Endodermal cell (in vitro differentiated cells): ENCODE results near the gene SPEN. TPM values are rescaled to one million over a fixed set of nuclear protein-coding genes. Genes with fewer than 3 reads are reported as not detected.

Experiments
- DNase-seq: peaks from one replicate; pipeline ENCODE4 v3.0.0-alpha.2; 2017
- H3K27ac ChIP-seq: 2 replicates; pipeline ENCODE4 v1.5.1; 2013; ENCODE audit warnings: mild to moderate bottlenecking, low read depth, low read length, moderate library complexity
- H3K27me3 ChIP-seq: 2 replicates; pipeline ENCODE4 v1.6.1; 2013; ENCODE audit warnings: mild to moderate bottlenecking, low read length, moderate library complexity; ENCODE audit not compliant: insufficient read depth, control insufficient read depth, poor library complexity, severe bottlenecking
- H3K36me3 ChIP-seq: 2 replicates; pipeline ENCODE4 v1.7.0; 2013; ENCODE audit warnings: mild to moderate bottlenecking, low read length, moderate library complexity; ENCODE audit not compliant: control insufficient read depth, insufficient read depth
- H3K4me1 ChIP-seq: one replicate; pipeline ENCODE4 v1.7.0; 2013; ENCODE audit warnings: low read length; ENCODE audit not compliant: control insufficient read depth, insufficient read depth
- H3K4me3 ChIP-seq: 2 replicates; pipeline ENCODE4 v1.5.1; 2013; ENCODE audit warnings: mild to moderate bottlenecking, low read length, moderate library complexity
- H3K9ac ChIP-seq: 2 replicates; pipeline ENCODE4 v1.6.1; 2013; ENCODE audit warnings: mild to moderate bottlenecking, low read length, moderate library complexity; ENCODE audit not compliant: poor library complexity, severe bottlenecking; ENCODE audit errors: extremely low read depth
- H3K9me3 ChIP-seq: 2 replicates; pipeline ENCODE4 v1.6.1; 2013; ENCODE audit warnings: mild to moderate bottlenecking, low read length, moderate library complexity; ENCODE audit not compliant: control insufficient read depth
- H3K27ac Mint-ChIP-seq: 2 replicates; pipeline ENCODE4 v1.8.0; 2020; ENCODE audit warnings: mixed read lengths
- H3K27me3 Mint-ChIP-seq: 2 replicates; pipeline ENCODE4 v1.8.0; 2021; ENCODE audit warnings: mild to moderate bottlenecking, mixed read lengths; ENCODE audit not compliant: insufficient read depth
- H3K36me3 Mint-ChIP-seq: 2 replicates; pipeline ENCODE4 v1.8.0; 2020; ENCODE audit warnings: low read depth, mixed read lengths
- H3K4me1 Mint-ChIP-seq: 2 replicates; pipeline ENCODE4 v1.8.0; 2020; ENCODE audit warnings: mixed read lengths
- H3K4me3 Mint-ChIP-seq: 2 replicates; pipeline ENCODE4 v1.8.0; 2020; ENCODE audit warnings: mild to moderate bottlenecking, moderate library complexity, mixed read lengths
- H3K9me3 Mint-ChIP-seq: 2 replicates; pipeline ENCODE4 v1.8.0; 2020; ENCODE audit warnings: mild to moderate bottlenecking, mixed read lengths
- CTCF ChIP-seq: fragments of 200-600 bp; sonication (generic); conservative IDR thresholded peaks from 2 replicates; pipeline ENCODE4 v1.5.0; 2021; ENCODE audit warnings: antibody characterized with exemption, mild to moderate bottlenecking
- WGBS, 2 experiments: methylation state at CpG; one replicate each; pipeline versions ENCODE4 v1.1.5 to v1.1.7; 2013; ENCODE audit warnings: missing lambda C conversion rate in 2 of 2, mixed read lengths in 1 of 2; ENCODE audit not compliant: insufficient coverage in 1 of 2, insufficient read length in 1 of 2; 5-methylcytosine and 5-hydroxymethylcytosine counted together
- total RNA-seq, 2 donors: library from RNA; stranded (reverse); fragmentation: NEBNext Ultra II Directional in 1 of 2; extraction: Animal tissue kit (Norgen Biotek cat#: 25700) in 1 of 2; gene quantifications; 2 replicates in 1 of 2; 3 replicates in 1 of 2; pipeline ENCODE4 v1.2.1, GENCODE V29; 2021

The SPEN gene
- total RNA-seq, 2 donors from 2014 or later, result 61.5 to 71.9 TPM

GRCh38 chr1:15970911-15971310 is 123.4 kb downstream of the SPEN start:
- Histone ChIP-seq H3K9ac (no peak overlapping the region), H3K4me1 (no peaks in the 10 kb centered on the region), H3K27me3 (no peaks in the 10 kb centered on the region), H3K9me3 (peaks cover 17% of the 10 kb centered on the region), H3K27ac (no peak overlapping the region), H3K4me3 (no peak overlapping the region), H3K36me3 (peaks cover 53% of the 10 kb centered on the region)
- no peak for TF ChIP-seq CTCF
- Mint-ChIP-seq H3K4me3 (no peak overlapping the region), H3K4me1 (peaks cover 7% of the 10 kb centered on the region), H3K36me3 (peaks cover 63% of the 10 kb centered on the region), H3K27me3 (no peaks in the 10 kb centered on the region), H3K27ac (no peak overlapping the region), H3K9me3 (peaks cover 16% of the 10 kb centered on the region)
- no peak for DNase-seq

- TF ChIP-seq CTCF, result no peak
- Histone ChIP-seq H3K9ac (no peak overlapping the region), H3K36me3 (peaks cover 47% of the 10 kb centered on the region), H3K4me3 (no peak overlapping the region), H3K27me3 (no peaks in the 10 kb centered on the region), H3K4me1 (no peaks in the 10 kb centered on the region), H3K27ac (no peak overlapping the region), H3K9me3 (peaks cover 25% of the 10 kb centered on the region)
- Mint-ChIP-seq H3K36me3 (peaks cover 54% of the 10 kb centered on the region), H3K27me3 (no peaks in the 10 kb centered on the region), H3K4me3 (no peak overlapping the region), H3K4me1 (peaks cover 7% of the 10 kb centered on the region), H3K9me3 (peaks cover 25% of the 10 kb centered on the region), H3K27ac (no peak overlapping the region)
- DNase-seq, result no peak
- WGBS, 2 experiments, result 82 to 88% methylated on average over 1 of the region's 1 CpG
Observed at GRCh38 chr1:15972409-15972808, 124.9 kb downstream of the SPEN start.

GRCh38 chr1:15973772-15974171 is 126.3 kb downstream of the SPEN start:
- no peak overlapping the region for H3K27ac ChIP-seq
- no peak for DNase-seq
- WGBS, 2 experiments, result 83 to 92% methylated on average over 1 to 4 of the region's 4 CpGs
- no peak for TF ChIP-seq CTCF
- H3K36me3 ChIP-seq, result peaks cover 35% of the 10 kb centered on the region
- peaks cover 20% of the 10 kb centered on the region for H3K9me3 ChIP-seq
- H3K27me3 ChIP-seq, result no peaks in the 10 kb centered on the region
- no peak overlapping the region for H3K9ac ChIP-seq
- no peak overlapping the region for H3K27ac Mint-ChIP-seq
- peaks cover 42% of the 10 kb centered on the region for H3K36me3 Mint-ChIP-seq
- H3K4me1 ChIP-seq, result no peaks in the 10 kb centered on the region
- no peak overlapping the region for H3K4me3 Mint-ChIP-seq
- peaks cover 20% of the 10 kb centered on the region for H3K9me3 Mint-ChIP-seq
- H3K4me1 Mint-ChIP-seq, result peaks cover 7% of the 10 kb centered on the region
- peaks cover under 1% of the 10 kb centered on the region for H3K27me3 Mint-ChIP-seq
- no peak overlapping the region for H3K4me3 ChIP-seq
